ENCODE measurements around the gene WIZ.

Gene WIZ

GRCh38 chr19:15401397-15401710, 48.4 kb downstream of the WIZ start:
- Histone ChIP-seq H3K27ac (no peak overlapping the region), H3K27me3 (replicated peaks) (no peaks in the 10 kb centered on the region), H3K36me3 (replicated peaks) (peaks cover 62% of the 10 kb centered on the region), H3K4me3 (ENCODE audit: low read depth, low read length) (no peak overlapping the region)
- DNase-seq = no peak
- TF ChIP-seq CTCF (IDR thresholded peaks at IDR 0.05; ENCODE audit: low read depth, low read length, missing control alignments) = no peak
- in situ Hi-C loops (cut with HindIII; ENCODE audit: low pct_ligation_motif_present, low sequenced_read_pairs) = no loop called here

GRCh38 chr19:15400521-15401396, 49.0 kb downstream of the WIZ start:
- Histone ChIP-seq H3K36me3 (replicated peaks) (peaks cover 67% of the 10 kb centered on the region), H3K27me3 (replicated peaks) (no peaks in the 10 kb centered on the region), H3K27ac (no peak overlapping the region), H3K4me3 (ENCODE audit: low read depth, low read length) (no peak overlapping the region)
- TF ChIP-seq CTCF (IDR thresholded peaks at IDR 0.05; ENCODE audit: low read depth, low read length, missing control alignments) = no peak
- in situ Hi-C loops (cut with HindIII; ENCODE audit: low pct_ligation_motif_present, low sequenced_read_pairs) = no loop called here
- no peak for DNase-seq

GRCh38 chr19:15399635-15400034, 50.1 kb downstream of the WIZ start:
- no peak overlapping the region for H3K27ac ChIP-seq
- in situ Hi-C loops (cut with HindIII; ENCODE audit: low pct_ligation_motif_present, low sequenced_read_pairs) = no loop called here
- H3K4me3 ChIP-seq (ENCODE audit: low read depth, low read length) = no peak overlapping the region
- peaks cover 72% of the 10 kb centered on the region for H3K36me3 ChIP-seq (replicated peaks)
- no peak for TF ChIP-seq CTCF (IDR thresholded peaks at IDR 0.05; ENCODE audit: low read depth, low read length, missing control alignments)
- H3K27me3 ChIP-seq (replicated peaks) = no peaks in the 10 kb centered on the region
- no peak for DNase-seq

GRCh38 chr19:15399234-15399515, 50.6 kb downstream of the WIZ start:
- H3K27me3 ChIP-seq (replicated peaks) = no peaks in the 10 kb centered on the region
- no peak for DNase-seq
- H3K4me3 ChIP-seq (ENCODE audit: low read depth, low read length) = no peak overlapping the region
- in situ Hi-C loops (cut with HindIII; ENCODE audit: low pct_ligation_motif_present, low sequenced_read_pairs) = no loop called here
- no peak for TF ChIP-seq CTCF (IDR thresholded peaks at IDR 0.05; ENCODE audit: low read depth, low read length, missing control alignments)
- H3K27ac ChIP-seq = no peak overlapping the region
- H3K36me3 ChIP-seq (replicated peaks) = peaks cover 72% of the 10 kb centered on the region

GRCh38 chr19:15398501-15399233, 51.1 kb downstream of the WIZ start:
- no peak for TF ChIP-seq CTCF (IDR thresholded peaks at IDR 0.05; ENCODE audit: low read depth, low read length, missing control alignments)
- no peak overlapping the region for H3K4me3 ChIP-seq (ENCODE audit: low read depth, low read length)
- peaks cover 72% of the 10 kb centered on the region for H3K36me3 ChIP-seq (replicated peaks)
- H3K27ac ChIP-seq = no peak overlapping the region
- no peaks in the 10 kb centered on the region for H3K27me3 ChIP-seq (replicated peaks)
- DNase-seq = no peak
- in situ Hi-C loops (cut with HindIII; ENCODE audit: low pct_ligation_motif_present, low sequenced_read_pairs) = no loop called here

Measured in brain microvascular endothelial cell (primary cell).